GM06990 (cell line): ENCODE data around the gene ACOT11.

Experiments used
- DNase-seq: peaks from one replicate; pipeline ENCODE4 v3.0.0-alpha.2; 2011; ENCODE audit not compliant: insufficient read length; ENCODE audit errors: extremely low read depth
- H3K27me3 ChIP-seq: replicated peaks from 2 replicates; pipeline ENCODE4 v1.6.0; 2011; ENCODE audit warnings: low read length; ENCODE audit not compliant: control insufficient read depth, insufficient read depth
- H3K36me3 ChIP-seq: 2 replicates; pipeline ENCODE4 v1.5.1; 2011; ENCODE audit warnings: low read length; ENCODE audit not compliant: control insufficient read depth, insufficient read depth
- H3K4me3 ChIP-seq: replicated peaks from 2 replicates; pipeline ENCODE4 v1.5.1; 2011; ENCODE audit warnings: low read depth, mild to moderate bottlenecking, control low read depth, low read length
- TF ChIP-seq, protein P1 (sequence below): IDR thresholded peaks from 2 replicates; pipeline ENCODE4 v1.5.1; 2011; ENCODE audit warnings: low read length, control low read depth, mild to moderate bottlenecking, inconsistent platforms; ENCODE audit not compliant: insufficient read depth, poor library complexity, severe bottlenecking

Gene ACOT11

GRCh38 chr1:54640863-54641836 is 93.1 kb downstream of the ACOT11 start, which contains the start of gene MROH7:
Gene MROH7, plus strand, starts transcription at chr1:54641786. Its CDS starts 11,141 bp downstream, at chr1:54652927.
- no peak for DNase-seq
- Histone ChIP-seq H3K36me3 (no peaks in the 10 kb centered on the region), H3K27me3 (no peaks in the 10 kb centered on the region), H3K4me3 (no peak within 1 kb of the TSS)
- TF ChIP-seq, protein P1, sequence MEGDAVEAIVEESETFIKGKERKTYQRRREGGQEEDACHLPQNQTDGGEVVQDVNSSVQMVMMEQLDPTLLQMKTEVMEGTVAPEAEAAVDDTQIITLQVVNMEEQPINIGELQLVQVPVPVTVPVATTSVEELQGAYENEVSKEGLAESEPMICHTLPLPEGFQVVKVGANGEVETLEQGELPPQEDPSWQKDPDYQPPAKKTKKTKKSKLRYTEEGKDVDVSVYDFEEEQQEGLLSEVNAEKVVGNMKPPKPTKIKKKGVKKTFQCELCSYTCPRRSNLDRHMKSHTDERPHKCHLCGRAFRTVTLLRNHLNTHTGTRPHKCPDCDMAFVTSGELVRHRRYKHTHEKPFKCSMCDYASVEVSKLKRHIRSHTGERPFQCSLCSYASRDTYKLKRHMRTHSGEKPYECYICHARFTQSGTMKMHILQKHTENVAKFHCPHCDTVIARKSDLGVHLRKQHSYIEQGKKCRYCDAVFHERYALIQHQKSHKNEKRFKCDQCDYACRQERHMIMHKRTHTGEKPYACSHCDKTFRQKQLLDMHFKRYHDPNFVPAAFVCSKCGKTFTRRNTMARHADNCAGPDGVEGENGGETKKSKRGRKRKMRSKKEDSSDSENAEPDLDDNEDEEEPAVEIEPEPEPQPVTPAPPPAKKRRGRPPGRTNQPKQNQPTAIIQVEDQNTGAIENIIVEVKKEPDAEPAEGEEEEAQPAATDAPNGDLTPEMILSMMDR = no peak

- no peaks in the 10 kb centered on the region for H3K27me3 ChIP-seq
- TF ChIP-seq, protein P1 = no peak
- H3K4me3 ChIP-seq = no peak overlapping the region
- no peak for DNase-seq
- no peaks in the 10 kb centered on the region for H3K36me3 ChIP-seq
These were observed 95.7 kb downstream of the ACOT11 start for GRCh38 chr1:54643736-54644135.

GRCh38 chr1:54645806-54646676 is 98.0 kb downstream of the ACOT11 start:
- no peak for DNase-seq
- TF ChIP-seq, protein P1 = no peak
- Histone ChIP-seq H3K36me3 (no peaks in the 10 kb centered on the region), H3K27me3 (no peaks in the 10 kb centered on the region), H3K4me3 (no peak overlapping the region)

GRCh38 chr1:54649130-54649898 is 101.3 kb downstream of the ACOT11 start:
- no peaks in the 10 kb centered on the region for H3K27me3 ChIP-seq

DNA sequence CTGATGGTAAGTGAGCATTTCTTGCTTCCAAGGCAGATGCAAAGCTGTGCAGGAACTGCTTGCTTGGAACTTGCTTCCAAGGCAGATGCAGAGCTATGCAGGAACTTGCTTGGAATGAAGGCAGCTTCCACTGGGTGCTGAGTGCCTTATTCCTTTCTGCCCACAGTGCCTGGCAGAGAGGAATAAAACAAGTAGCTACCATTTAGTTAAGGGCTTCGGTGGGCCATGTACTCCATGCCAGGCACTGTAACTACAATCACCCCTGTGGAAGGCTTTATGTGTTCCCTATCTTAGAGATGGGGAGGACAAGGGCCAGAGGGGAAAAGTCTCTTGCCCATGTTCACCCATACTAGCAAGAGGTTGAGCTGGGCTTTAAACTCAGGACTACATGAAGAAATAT is 101.9 kb downstream of the ACOT11 start:
- TF ChIP-seq, protein P1 = no peak
- DNase-seq = no peak
- no peaks in the 10 kb centered on the region for H3K36me3 ChIP-seq
- H3K27me3 ChIP-seq = no peaks in the 10 kb centered on the region
- H3K4me3 ChIP-seq = no peak overlapping the region

More at GRCh38 chr1:54649130-54649898, 101.3 kb downstream of the ACOT11 start:
- Histone ChIP-seq H3K36me3 (no peaks in the 10 kb centered on the region), H3K4me3 (no peak overlapping the region)
- TF ChIP-seq, protein P1 = no peak
- DNase-seq = no peak
